ENCODE measurements around the gene RAB15.

DNA sequence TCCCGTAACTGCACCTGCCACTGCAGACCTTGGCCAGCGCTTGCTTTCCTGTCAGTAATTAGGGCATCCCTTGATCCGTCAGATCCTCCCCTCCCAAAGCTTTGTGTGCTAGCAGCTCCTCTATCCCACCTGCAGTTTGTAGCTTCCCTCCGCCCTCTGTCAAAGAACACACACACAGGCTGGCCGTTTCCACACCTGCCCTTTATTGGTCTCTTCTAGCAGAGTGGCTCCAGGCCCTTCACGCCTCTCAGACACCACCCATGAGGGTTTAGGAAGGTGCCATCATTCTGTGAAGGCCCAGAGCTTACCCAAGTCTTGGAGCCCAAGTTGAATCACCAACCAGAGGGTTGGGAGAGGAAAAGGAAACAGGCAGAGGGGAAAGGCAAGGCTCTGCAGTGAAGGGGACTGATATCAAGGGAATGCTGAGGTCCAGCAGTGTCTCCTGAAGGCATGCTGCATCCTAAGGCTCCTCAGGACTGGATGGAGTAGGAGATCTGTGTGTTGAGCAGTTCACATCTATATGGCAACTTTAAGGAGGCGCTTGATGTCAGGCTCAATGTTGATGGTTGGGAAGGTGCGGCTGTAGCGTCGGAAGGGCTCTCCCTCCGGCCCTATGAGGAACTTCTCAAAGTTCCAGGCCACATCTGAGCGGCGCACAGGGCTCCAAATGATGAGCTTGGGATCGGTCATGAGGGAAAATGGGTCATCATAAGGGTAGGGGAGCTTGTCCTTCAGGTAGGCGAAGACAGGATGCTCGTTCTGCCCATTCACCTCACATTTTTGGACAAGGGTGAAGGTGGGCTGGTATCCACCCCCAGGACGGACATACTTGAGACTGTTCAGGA, 32.9 kb downstream of the RAB15 start:
- TF ChIP-seq, protein P1, sequence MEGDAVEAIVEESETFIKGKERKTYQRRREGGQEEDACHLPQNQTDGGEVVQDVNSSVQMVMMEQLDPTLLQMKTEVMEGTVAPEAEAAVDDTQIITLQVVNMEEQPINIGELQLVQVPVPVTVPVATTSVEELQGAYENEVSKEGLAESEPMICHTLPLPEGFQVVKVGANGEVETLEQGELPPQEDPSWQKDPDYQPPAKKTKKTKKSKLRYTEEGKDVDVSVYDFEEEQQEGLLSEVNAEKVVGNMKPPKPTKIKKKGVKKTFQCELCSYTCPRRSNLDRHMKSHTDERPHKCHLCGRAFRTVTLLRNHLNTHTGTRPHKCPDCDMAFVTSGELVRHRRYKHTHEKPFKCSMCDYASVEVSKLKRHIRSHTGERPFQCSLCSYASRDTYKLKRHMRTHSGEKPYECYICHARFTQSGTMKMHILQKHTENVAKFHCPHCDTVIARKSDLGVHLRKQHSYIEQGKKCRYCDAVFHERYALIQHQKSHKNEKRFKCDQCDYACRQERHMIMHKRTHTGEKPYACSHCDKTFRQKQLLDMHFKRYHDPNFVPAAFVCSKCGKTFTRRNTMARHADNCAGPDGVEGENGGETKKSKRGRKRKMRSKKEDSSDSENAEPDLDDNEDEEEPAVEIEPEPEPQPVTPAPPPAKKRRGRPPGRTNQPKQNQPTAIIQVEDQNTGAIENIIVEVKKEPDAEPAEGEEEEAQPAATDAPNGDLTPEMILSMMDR (IDR thresholded peaks at IDR 0.05): no peak
- no peak for TF ChIP-seq POLR2A (IDR thresholded peaks at IDR 0.05)
